GM18907 (cell line): ENCODE results near the gene DAP.
A peak's percentile ranks its signal among the peaks of the same experiment; 100 is the strongest.
"Not testable (repeated sequence)": the region's sequence is repeated elsewhere in the genome, so short reads cannot be mapped to it uniquely, and the experiment has no call there.

Source experiments
- ATAC-seq: cut with Tn5 transposase; IDR thresholded peaks from one replicate; pipeline ENCODE4 v1.9.1; 2021; ENCODE audit warnings: mild to moderate bottlenecking, moderate library complexity; ENCODE audit not compliant: unreplicated experiment

Gene DAP

DNA sequence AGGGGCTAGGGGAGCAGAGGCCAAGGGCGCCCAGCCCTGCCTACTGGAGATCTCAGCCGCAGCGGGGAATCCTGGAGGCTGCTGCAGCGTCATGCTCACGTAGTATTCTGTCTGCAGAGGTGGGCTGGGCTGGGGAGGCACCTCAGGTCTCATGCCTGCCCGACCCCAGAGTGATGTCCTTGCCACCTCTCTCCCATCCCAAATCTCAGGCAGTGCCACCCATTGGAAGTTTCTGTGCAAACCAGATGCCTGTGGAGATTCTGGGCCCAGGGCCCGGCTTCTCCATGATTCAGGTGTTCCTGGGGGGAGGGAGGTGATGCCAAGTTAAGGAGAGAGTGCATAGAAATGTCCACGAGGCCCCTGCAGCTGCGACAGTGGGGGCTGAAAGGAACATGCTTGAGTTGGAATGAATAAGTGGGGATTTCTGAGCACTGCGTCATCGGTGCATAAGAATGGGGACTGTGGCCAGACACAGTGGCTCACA is 125.1 kb downstream of the DAP start:
- ATAC-seq, result peak; percentile 4

DNA sequence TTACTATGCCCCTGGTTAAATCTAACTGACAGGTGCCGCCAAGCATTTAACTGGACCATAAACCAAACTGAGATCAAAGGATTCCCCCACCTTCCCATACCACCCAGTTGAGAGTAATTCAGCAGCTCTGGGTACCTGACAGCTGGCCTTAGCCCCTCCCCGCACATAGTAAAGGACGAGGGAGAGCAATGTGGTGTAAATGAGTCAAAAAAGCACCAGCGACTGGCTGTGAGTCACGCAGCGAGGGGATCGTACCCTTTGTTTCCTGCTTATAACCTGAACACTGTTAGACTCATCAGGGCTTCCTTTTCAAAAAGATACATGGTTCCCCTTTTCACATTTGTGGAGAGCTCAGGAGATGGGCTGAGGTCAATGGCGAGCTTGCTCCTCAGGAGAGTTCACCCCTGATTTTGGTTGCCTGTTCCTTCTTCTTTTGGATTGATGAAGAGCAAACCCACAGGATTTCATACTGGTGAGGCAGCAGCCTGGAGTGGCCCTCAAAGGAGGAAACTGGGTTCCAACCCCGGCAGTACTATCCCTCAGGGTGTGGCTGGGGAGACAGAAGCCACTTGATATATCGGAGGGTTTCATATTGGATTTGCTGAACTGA is 125.7 kb downstream of the DAP start:
- peak; percentile 71 for ATAC-seq

DNA sequence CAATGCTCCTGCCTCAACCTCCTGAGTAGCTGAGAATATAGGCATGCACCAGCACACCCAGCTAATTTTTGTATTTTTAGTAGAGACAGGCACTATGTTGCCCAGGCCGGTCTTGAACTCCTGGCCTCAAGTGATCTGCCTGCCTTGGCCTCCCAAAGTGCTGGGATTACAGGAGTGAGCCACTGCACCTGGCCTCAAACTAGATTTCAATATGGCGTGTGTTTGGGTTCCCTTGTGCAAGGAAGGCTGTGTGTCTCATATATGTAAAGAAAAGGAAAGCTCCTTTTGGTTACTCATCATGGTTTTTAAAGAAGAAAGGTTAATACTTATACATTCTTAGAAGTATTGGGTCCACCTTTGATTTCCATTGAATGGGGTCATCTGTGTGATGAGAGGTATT is 126.5 kb downstream of the DAP start:
- ATAC-seq, result no peak

DNA sequence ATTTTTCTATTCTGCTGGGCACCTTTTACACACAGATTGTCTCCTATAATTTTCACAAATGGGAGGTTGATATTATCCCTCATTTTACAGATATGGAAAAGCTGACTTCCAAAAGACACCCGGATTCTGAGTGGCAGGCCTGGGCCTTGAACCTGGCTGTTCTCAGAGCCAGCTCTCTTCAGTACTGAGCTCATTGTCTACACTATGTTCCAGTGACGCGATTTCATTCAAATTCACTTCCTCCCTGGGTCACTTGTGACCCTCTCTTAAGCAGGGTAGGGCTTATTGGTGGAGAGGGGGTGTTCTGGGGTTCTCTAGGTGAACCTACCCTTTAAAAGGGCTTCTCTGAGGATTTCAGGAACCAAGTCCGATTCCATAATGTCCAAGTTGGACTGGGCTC is 127.0 kb downstream of the DAP start:
- no peak for ATAC-seq

DNA sequence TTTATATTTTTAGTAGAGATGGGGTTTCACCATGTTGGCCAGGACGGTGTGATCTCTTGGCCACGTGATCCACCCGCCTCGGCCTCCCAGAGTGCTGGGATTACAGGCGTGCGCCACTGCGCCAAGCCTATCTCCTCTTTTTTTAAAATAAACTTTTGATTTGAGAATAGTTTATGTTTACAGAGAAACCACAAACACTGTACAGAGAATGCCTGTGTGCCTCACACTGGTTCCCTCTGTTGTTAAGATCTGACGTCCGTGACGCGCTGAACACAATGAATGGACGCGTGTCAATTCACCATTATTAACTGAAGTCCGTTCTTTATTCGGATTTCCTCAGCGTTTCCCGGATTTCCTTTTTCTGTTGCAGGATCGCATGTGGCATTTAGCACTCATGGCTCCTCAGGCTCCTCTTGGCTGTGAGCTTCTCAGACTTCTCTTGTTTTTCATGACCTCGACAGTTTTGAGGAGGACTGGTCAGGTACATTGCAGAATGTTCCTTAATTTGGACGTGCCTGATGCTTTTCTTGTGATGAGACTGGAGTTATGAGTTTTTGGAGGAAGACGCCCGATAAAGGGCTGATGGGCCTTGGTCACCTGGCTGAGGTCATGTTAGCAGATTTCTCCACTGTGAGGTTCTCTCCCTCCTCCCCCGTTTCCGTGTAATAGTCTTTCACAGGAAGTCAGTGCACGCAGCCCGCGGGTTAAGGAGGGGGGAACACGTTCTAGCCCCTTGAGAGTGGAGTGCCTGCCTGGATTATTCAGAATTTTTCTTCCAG is 127.6 kb downstream of the DAP start:
- ATAC-seq, result no peak

DNA sequence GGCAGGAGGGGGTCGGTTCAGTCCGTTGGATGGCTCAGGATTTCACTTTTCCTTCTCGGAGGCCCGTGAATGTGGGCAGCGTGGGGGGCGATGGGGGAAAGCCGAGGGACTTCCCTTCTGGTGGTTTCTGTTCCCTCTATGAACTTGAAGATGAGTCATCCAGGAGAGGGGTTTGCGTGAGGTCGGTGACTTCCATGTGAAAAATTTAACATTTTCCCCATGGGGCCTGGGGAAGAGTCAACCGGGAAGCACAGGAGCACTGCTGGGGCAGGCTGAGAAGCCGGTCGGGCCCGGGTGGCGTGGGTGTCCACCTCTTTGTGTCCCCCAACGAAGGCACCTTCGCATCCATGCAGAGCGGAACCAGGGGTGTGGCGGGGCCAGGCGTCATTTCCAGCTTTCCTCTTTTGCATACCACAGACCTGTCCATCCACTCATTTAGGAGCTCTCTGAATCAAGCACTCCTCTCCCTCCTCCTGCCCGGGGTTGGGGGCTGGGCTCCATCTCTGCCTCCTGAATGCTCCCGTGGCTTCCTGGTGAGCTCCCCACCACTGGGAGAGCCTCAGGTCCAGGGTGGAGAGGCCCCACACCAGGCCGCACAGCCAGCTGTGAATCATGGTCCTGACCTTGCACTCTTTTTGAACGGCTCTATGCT is 128.8 kb downstream of the DAP start:
- peak; percentile 50 for ATAC-seq

DNA sequence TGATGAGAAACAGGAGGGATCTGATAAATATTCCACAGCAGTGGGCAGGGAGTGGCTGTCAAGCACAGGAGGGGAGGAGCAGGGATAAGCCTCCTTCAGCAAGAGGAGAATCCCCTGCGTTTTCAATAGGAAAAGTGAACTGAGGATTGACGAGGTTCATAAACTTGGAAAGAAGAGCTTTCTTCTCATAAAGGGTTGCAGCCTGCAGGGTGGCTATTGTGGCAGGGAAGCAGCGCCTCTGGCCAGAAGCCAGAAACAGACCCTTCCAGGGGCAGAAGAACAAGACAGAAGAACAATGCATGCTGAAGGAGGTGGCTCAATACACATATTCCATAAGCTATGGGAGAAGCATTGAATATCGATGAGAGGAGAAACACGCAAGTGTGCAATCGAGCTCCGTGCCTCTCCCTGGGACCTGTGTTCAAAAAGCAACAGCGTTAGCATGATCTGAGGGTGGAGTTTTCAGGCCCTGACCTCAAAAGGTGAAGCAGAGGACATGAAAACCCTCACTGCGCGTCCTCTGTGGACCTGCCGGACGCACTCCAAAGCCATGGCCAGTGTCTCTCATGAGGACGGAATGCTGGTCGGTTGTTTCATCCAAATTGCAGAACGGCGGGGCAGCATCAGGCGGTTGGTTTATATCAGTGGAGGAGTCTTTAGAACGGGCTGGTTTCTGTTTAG is 129.6 kb downstream of the DAP start:
- peak; percentile 0 for ATAC-seq

DNA sequence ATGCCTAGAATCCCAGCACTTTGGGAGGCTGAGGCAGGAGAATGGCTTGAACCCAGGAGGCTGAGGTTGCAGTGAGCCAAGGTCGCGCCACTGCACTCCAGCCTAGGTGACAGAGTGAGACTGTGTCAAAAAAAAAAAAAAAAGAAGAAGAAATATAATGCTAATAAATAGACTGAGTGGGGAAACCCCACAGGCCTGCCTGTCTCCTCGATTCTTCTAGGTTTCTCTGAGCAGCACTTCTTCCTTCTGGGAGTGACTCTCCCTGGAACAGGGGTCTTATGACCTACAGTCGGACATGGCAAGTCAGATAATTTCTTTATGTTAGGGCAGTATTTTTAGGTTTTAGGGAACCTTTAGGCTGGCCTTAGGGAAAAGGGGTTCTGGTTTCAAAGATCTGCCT is 130.3 kb downstream of the DAP start:
- ATAC-seq, result not testable (repeated sequence)

DNA sequence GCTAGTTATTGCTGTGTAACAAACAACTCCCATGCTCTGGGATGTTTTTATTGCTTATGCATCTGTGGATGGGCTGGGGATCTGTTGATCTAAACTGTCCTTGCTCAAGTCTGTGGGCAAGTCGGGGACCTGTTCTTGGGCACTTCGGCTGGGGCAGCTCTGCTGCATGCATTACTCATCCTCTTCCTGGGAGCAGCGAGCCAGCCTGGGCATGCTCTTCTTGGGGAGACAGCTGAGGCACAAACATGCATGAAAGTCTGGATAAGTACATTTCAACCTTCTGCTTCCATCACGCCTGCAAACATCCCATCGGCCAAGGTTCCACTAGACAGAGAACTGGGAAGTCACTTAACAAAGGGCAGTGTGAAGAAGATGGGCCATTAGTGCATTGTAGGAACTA is 130.9 kb downstream of the DAP start:
- ATAC-seq, result no peak

DNA sequence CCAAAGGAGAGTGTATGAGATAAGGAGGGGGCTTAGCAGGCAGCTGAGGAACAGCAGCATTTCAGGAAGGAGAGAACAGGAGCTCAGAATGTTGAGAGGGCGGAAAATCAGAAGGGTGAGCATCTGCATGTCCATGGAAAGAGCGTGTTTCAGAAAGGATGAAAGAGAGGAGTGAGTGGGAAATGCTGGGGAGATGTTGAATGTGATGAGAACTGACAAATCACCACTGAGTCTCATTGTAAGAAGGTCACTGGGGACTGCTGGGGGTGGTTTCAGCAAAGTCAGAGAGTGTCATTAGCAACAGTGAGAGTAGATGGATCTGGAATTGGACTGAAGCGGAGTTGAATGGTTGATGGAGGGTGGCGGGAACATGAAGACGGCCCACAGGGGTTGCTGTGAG is 131.4 kb downstream of the DAP start:
- ATAC-seq, result no peak
